ENCODE measurements around the gene MCTP1.

The MCTP1 gene

DNA sequence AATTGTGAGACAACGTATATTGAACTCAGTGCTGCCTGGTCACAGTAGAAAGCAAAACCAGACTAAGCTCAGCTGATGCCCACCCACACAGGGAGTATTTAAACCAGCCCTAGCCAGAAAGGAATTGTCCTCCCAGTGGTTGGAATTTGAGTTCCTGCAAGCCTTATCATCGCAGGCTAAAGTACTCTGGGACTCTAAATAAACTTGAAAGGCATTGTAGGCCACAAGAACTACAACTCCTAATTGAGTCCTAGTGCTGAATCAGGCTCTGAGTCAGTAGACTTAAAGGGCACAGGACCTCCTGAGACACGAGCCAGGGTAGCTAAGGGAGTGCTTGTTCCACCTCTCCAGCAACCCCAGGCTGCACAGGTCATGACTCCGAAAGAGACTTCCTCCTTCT, 171.4 kb downstream of the MCTP1 start:
- H3K23ac ChIP-seq (ENCODE audit: low read length in 2 of 2): no peak overlapping the region
- H3K9ac ChIP-seq (ENCODE audit: low read length): no peak overlapping the region
- no peak overlapping the region for H4K8ac ChIP-seq (ENCODE audit: low read length)
- DNase-seq: peak; percentile 65
- peaks cover 2% of the 10 kb centered on the region for H3K4me1 ChIP-seq (ENCODE audit: control insufficient read depth, insufficient read depth, low read depth, low read length)
- H2AFZ ChIP-seq (ENCODE audit: low read depth, low read length): no peak overlapping the region
- no peak overlapping the region for H2AK5ac ChIP-seq (ENCODE audit: low read length, severe bottlenecking)
- H3K9me3 ChIP-seq (ENCODE audit: control insufficient read depth, low read length): no peaks in the 10 kb centered on the region
- H3K4me2 ChIP-seq (ENCODE audit: low read length, poor library complexity, severe bottlenecking): no peak overlapping the region
- peak overlapping the region in 1 of 2 experiments; percentile 28 for H3K4me3 ChIP-seq (ENCODE audit: insufficient read depth in 1 of 2, low read depth in 1 of 2, low read length in 2 of 2)
- H3K27ac ChIP-seq (ENCODE audit: low read length, poor library complexity, severe bottlenecking): no peak overlapping the region
- no peak overlapping the region for H3K4ac ChIP-seq (ENCODE audit: low read depth in 1 of 2, low read length in 2 of 2)
- no peak overlapping the region for H3K18ac ChIP-seq (ENCODE audit: low read depth in 1 of 2, low read length in 2 of 2)
- H3K27me3 ChIP-seq (ENCODE audit: control insufficient read depth in 1 of 2, insufficient read depth in 1 of 2, low read length in 2 of 2): no peaks in the 10 kb centered on the region
- H3K14ac ChIP-seq (ENCODE audit: low read length in 2 of 2): no peak overlapping the region
- no peak overlapping the region for H2BK5ac ChIP-seq (ENCODE audit: low read depth, low read length, poor library complexity, severe bottlenecking)
- no peak overlapping the region for H2BK15ac ChIP-seq (ENCODE audit: low read depth, poor library complexity, severe bottlenecking)
- no peak overlapping the region for H4K91ac ChIP-seq (ENCODE audit: low read length)
- no peaks in the 10 kb centered on the region for H3K36me3 ChIP-seq (ENCODE audit: control insufficient read depth in 1 of 2, insufficient read depth in 2 of 2, low read depth in 1 of 2, low read length in 2 of 2)
- H2BK120ac ChIP-seq (ENCODE audit: low read depth, low read length): no peak overlapping the region
- no peak overlapping the region for H2BK12ac ChIP-seq (ENCODE audit: low read length in 2 of 2)
- H3K79me1 ChIP-seq (replicated peaks; ENCODE audit: low read length, poor library complexity, severe bottlenecking): no peaks in the 10 kb centered on the region
- WGBS: 31% methylated on average over 4 of the region's 4 CpGs

DNA sequence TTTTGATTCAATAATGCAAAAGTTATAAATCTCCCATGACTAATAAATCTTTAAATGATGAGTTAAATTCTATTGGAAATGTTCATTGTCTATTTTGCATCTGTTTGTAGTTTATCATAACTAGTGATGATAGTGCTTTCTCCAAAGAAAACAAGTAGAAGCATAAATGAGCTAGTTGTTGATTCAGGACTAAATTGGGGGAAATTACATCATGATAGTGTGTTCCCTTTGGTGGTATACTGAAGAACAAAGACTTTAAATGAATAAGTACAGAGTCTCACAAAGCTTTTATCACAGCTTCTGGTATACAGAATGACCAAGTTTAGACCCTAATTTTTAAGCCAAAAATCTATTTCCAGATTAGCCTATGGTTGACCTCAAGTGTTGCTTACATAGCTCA, 173.8 kb downstream of the MCTP1 start:
- no peak overlapping the region for H2BK15ac ChIP-seq (ENCODE audit: low read depth, poor library complexity, severe bottlenecking)
- no peak for DNase-seq
- H4K8ac ChIP-seq (ENCODE audit: low read length): no peak overlapping the region
- no peak overlapping the region for H2BK12ac ChIP-seq (ENCODE audit: low read length in 2 of 2)
- peaks cover 2% of the 10 kb centered on the region for H3K4me1 ChIP-seq (ENCODE audit: control insufficient read depth, insufficient read depth, low read depth, low read length)
- no peak overlapping the region for H3K27ac ChIP-seq (ENCODE audit: low read length, poor library complexity, severe bottlenecking)
- H3K14ac ChIP-seq (ENCODE audit: low read length in 2 of 2): no peak overlapping the region
- no peak overlapping the region for H3K18ac ChIP-seq (ENCODE audit: low read depth in 1 of 2, low read length in 2 of 2)
- no peak overlapping the region for H3K9ac ChIP-seq (ENCODE audit: low read length)
- H2AFZ ChIP-seq (ENCODE audit: low read depth, low read length): no peak overlapping the region
- H3K79me1 ChIP-seq (replicated peaks; ENCODE audit: low read length, poor library complexity, severe bottlenecking): no peaks in the 10 kb centered on the region
- no peaks in the 10 kb centered on the region for H3K27me3 ChIP-seq (ENCODE audit: control insufficient read depth in 1 of 2, insufficient read depth in 1 of 2, low read length in 2 of 2)
- no peak overlapping the region for H2BK5ac ChIP-seq (ENCODE audit: low read depth, low read length, poor library complexity, severe bottlenecking)
- H3K4me3 ChIP-seq (ENCODE audit: insufficient read depth in 1 of 2, low read depth in 1 of 2, low read length in 2 of 2): no peak overlapping the region
- no peak overlapping the region for H2BK120ac ChIP-seq (ENCODE audit: low read depth, low read length)
- H3K4ac ChIP-seq (ENCODE audit: low read depth in 1 of 2, low read length in 2 of 2): no peak overlapping the region
- no peak overlapping the region for H3K4me2 ChIP-seq (ENCODE audit: low read length, poor library complexity, severe bottlenecking)
- no peak overlapping the region for H3K23ac ChIP-seq (ENCODE audit: low read length in 2 of 2)
- H3K9me3 ChIP-seq (ENCODE audit: control insufficient read depth, low read length): no peaks in the 10 kb centered on the region
- H4K91ac ChIP-seq (ENCODE audit: low read length): no peak overlapping the region
- no peaks in the 10 kb centered on the region for H3K36me3 ChIP-seq (ENCODE audit: control insufficient read depth in 1 of 2, insufficient read depth in 2 of 2, low read depth in 1 of 2, low read length in 2 of 2)
- H2AK5ac ChIP-seq (ENCODE audit: low read length, severe bottlenecking): no peak overlapping the region

DNA sequence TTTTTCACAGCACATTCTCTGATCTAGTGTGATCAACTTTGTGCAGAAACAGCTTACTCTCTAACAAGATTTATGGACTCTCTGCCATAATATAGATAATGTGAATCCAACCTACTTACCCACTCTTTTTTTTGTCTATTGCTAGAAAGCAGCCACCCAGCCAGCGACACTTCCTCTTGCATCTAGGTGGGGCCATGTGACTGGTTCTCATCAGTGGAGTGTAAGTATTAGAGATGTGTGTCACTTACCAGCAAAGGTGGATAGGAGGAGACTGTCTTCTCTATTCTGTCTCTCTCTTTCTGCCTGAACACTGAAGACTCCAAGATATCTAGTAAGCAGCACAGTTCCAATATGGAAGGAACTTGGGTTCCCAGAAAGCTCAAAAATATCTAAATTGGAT, 174.8 kb downstream of the MCTP1 start:
- H3K18ac ChIP-seq (ENCODE audit: low read depth in 1 of 2, low read length in 2 of 2): no peak overlapping the region
- peaks cover 2% of the 10 kb centered on the region for H3K4me1 ChIP-seq (ENCODE audit: control insufficient read depth, insufficient read depth, low read depth, low read length)
- H2AFZ ChIP-seq (ENCODE audit: low read depth, low read length): no peak overlapping the region
- no peak overlapping the region for H4K91ac ChIP-seq (ENCODE audit: low read length)
- no peak overlapping the region for H2BK5ac ChIP-seq (ENCODE audit: low read depth, low read length, poor library complexity, severe bottlenecking)
- no peak overlapping the region for H3K27ac ChIP-seq (ENCODE audit: low read length, poor library complexity, severe bottlenecking)
- no peaks in the 10 kb centered on the region for H3K9me3 ChIP-seq (ENCODE audit: control insufficient read depth, low read length)
- peak overlapping the region in 1 of 2 experiments; percentile 89 for H3K23ac ChIP-seq (ENCODE audit: low read length in 2 of 2)
- 71% methylated on average over 1 of the region's 1 CpG for WGBS
- H3K4ac ChIP-seq (ENCODE audit: low read depth in 1 of 2, low read length in 2 of 2): no peak overlapping the region
- no peak overlapping the region for H3K9ac ChIP-seq (ENCODE audit: low read length)
- no peak overlapping the region for H3K4me3 ChIP-seq (ENCODE audit: insufficient read depth in 1 of 2, low read depth in 1 of 2, low read length in 2 of 2)
- H4K8ac ChIP-seq (ENCODE audit: low read length): no peak overlapping the region
- no peak overlapping the region for H2AK5ac ChIP-seq (ENCODE audit: low read length, severe bottlenecking)
- H3K27me3 ChIP-seq (ENCODE audit: control insufficient read depth in 1 of 2, insufficient read depth in 1 of 2, low read length in 2 of 2): no peaks in the 10 kb centered on the region
- H2BK15ac ChIP-seq (ENCODE audit: low read depth, poor library complexity, severe bottlenecking): no peak overlapping the region
- DNase-seq: no peak
- H3K14ac ChIP-seq (ENCODE audit: low read length in 2 of 2): no peak overlapping the region
- H3K4me2 ChIP-seq (ENCODE audit: low read length, poor library complexity, severe bottlenecking): no peak overlapping the region
- no peaks in the 10 kb centered on the region for H3K79me1 ChIP-seq (replicated peaks; ENCODE audit: low read length, poor library complexity, severe bottlenecking)
- H3K36me3 ChIP-seq (ENCODE audit: control insufficient read depth in 1 of 2, insufficient read depth in 2 of 2, low read depth in 1 of 2, low read length in 2 of 2): no peaks in the 10 kb centered on the region
- no peak overlapping the region for H2BK12ac ChIP-seq (ENCODE audit: low read length in 2 of 2)
- no peak overlapping the region for H2BK120ac ChIP-seq (ENCODE audit: low read depth, low read length)

DNA sequence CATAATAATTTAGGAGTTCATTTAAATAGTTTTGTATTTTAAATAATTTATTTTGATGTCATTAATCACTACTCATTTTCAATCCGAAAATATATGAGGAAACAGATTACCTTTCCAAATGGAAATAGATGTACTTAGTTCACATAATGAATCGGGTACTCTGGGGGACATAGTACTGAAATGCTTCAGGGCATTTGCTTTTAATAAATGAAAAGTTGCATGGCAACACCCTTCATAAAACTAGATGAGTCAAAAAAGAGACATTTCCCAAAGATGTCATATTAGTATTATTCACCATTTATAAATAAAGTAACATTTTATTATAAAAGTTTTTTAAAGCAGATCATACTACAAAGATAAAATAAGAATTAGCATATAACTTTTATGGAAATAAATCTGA, 177.8 kb downstream of the MCTP1 start:
- no peak overlapping the region for H4K91ac ChIP-seq (ENCODE audit: low read length)
- H2AK5ac ChIP-seq (ENCODE audit: low read length, severe bottlenecking): no peak overlapping the region
- DNase-seq: no peak
- no peak overlapping the region for H3K18ac ChIP-seq (ENCODE audit: low read depth in 1 of 2, low read length in 2 of 2)
- WGBS: no CpG with 5 or more reads among the region's 2 CpGs
- no peak overlapping the region for H3K4ac ChIP-seq (ENCODE audit: low read depth in 1 of 2, low read length in 2 of 2)
- no peak overlapping the region for H3K4me3 ChIP-seq (ENCODE audit: insufficient read depth in 1 of 2, low read depth in 1 of 2, low read length in 2 of 2)
- no peak overlapping the region for H2BK12ac ChIP-seq (ENCODE audit: low read length in 2 of 2)
- H2BK120ac ChIP-seq (ENCODE audit: low read depth, low read length): no peak overlapping the region
- H3K9me3 ChIP-seq (ENCODE audit: control insufficient read depth, low read length): no peaks in the 10 kb centered on the region
- no peaks in the 10 kb centered on the region for H3K79me1 ChIP-seq (replicated peaks; ENCODE audit: low read length, poor library complexity, severe bottlenecking)
- peaks cover under 1% of the 10 kb centered on the region for H3K4me1 ChIP-seq (ENCODE audit: control insufficient read depth, insufficient read depth, low read depth, low read length)
- H3K14ac ChIP-seq (ENCODE audit: low read length in 2 of 2): no peak overlapping the region
- no peak overlapping the region for H3K4me2 ChIP-seq (ENCODE audit: low read length, poor library complexity, severe bottlenecking)
- no peak overlapping the region for H4K8ac ChIP-seq (ENCODE audit: low read length)
- no peak overlapping the region for H3K9ac ChIP-seq (ENCODE audit: low read length)
- H3K36me3 ChIP-seq (ENCODE audit: control insufficient read depth in 1 of 2, insufficient read depth in 2 of 2, low read depth in 1 of 2, low read length in 2 of 2): no peaks in the 10 kb centered on the region
- no peak overlapping the region for H2AFZ ChIP-seq (ENCODE audit: low read depth, low read length)
- no peak overlapping the region for H2BK5ac ChIP-seq (ENCODE audit: low read depth, low read length, poor library complexity, severe bottlenecking)
- H3K23ac ChIP-seq (ENCODE audit: low read length in 2 of 2): no peak overlapping the region
- H2BK15ac ChIP-seq (ENCODE audit: low read depth, poor library complexity, severe bottlenecking): no peak overlapping the region
- no peaks in the 10 kb centered on the region for H3K27me3 ChIP-seq (ENCODE audit: control insufficient read depth in 1 of 2, insufficient read depth in 1 of 2, low read length in 2 of 2)
- H3K27ac ChIP-seq (ENCODE audit: low read length, poor library complexity, severe bottlenecking): no peak overlapping the region

Measured in mesenchymal stem cell (in vitro differentiated cells and primary cell).